ENCODE data around the gene GRHL3.

The GRHL3 gene

GRCh38 chr1:24293392-24294227 lies 25.5 kb upstream of the GRHL3 start:
- DNase-seq, result no peak

GRCh38 chr1:24294228-24294672 lies 24.9 kb upstream of the GRHL3 start:
- DNase-seq, result no peak

GRCh38 chr1:24294716-24295371 lies 24.3 kb upstream of the GRHL3 start:
- no peak for DNase-seq

GRCh38 chr1:24295535-24295934 lies 23.6 kb upstream of the GRHL3 start:
- no peak for DNase-seq

GRCh38 chr1:24297187-24297851 lies 21.8 kb upstream of the GRHL3 start:
- DNase-seq, result no peak

- no peak for DNase-seq
Measured at GRCh38 chr1:24297852-24298232, 21.3 kb upstream of the GRHL3 start.

- DNase-seq, result no peak
Measured at GRCh38 chr1:24298606-24299005, 20.6 kb upstream of the GRHL3 start.

GRCh38 chr1:24299901-24300300 lies 19.3 kb upstream of the GRHL3 start:
- no peak for DNase-seq

- no peak for DNase-seq
Measured at GRCh38 chr1:24300971-24301784, 18.0 kb upstream of the GRHL3 start.

GRCh38 chr1:24301785-24302175 lies 17.4 kb upstream of the GRHL3 start:
- DNase-seq, result no peak

- no peak for DNase-seq
Measured at GRCh38 chr1:24302209-24302611, 16.9 kb upstream of the GRHL3 start.

GRCh38 chr1:24303600-24303999 lies 15.6 kb upstream of the GRHL3 start:
- DNase-seq, result no peak

GRCh38 chr1:24304763-24305162 lies 14.4 kb upstream of the GRHL3 start:
- no peak for DNase-seq

GRCh38 chr1:24308365-24309015 lies 10.7 kb upstream of the GRHL3 start:
- no peak for DNase-seq

GRCh38 chr1:24309762-24310485 lies 9.2 kb upstream of the GRHL3 start:
- no peak for DNase-seq

- no peak for DNase-seq
Measured at GRCh38 chr1:24311234-24311633, 7.9 kb upstream of the GRHL3 start.

- no peak for DNase-seq
Measured at GRCh38 chr1:24311741-24312140, 7.4 kb upstream of the GRHL3 start.

GRCh38 chr1:24315391-24315790 lies 3.8 kb upstream of the GRHL3 start:
- DNase-seq, result no peak

GRCh38 chr1:24316645-24317044 lies 2.5 kb upstream of the GRHL3 start:
- no peak for DNase-seq

GRCh38 chr1:24317081-24317480 lies 2.1 kb upstream of the GRHL3 start:
- no peak for DNase-seq

- no peak for DNase-seq
Measured at GRCh38 chr1:24317956-24318614, 1.1 kb upstream of the GRHL3 start.
